CD4-positive, alpha-beta T cell treated with Interleukin-6 for 4 hours (primary cell): ENCODE data around the gene FAM149A.

Experiments used
- DNase-seq: peaks from one replicate; pipeline ENCODE4 v3.0.0-alpha.2; 2020; ENCODE audit warnings: mixed read lengths

The FAM149A gene

DNA sequence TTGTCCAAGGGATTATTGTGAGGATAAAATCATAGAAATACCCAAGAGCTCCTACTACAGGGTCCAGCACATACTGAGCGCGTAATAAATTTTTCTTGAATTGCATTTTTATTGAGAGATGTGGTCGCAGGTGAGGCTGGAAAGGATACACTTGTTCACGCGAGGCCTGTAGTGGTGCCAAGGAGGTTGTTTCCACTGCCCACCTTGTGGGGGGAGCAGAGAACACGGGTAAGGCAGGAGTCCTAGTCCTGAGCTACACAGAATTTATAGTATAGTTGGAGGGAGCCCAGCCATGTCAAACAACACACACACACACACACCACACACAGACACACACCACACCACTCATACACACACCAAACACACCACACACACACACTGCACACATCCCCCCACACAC, 55.1 kb downstream of the FAM149A start:
- DNase-seq = no peak

- DNase-seq = peak; percentile 37
Measured at GRCh38 chr4:186161138-186161537, 56.6 kb downstream of the FAM149A start.

GRCh38 chr4:186166852-186167512, 62.5 kb downstream of the FAM149A start:
- DNase-seq = no peak

DNA sequence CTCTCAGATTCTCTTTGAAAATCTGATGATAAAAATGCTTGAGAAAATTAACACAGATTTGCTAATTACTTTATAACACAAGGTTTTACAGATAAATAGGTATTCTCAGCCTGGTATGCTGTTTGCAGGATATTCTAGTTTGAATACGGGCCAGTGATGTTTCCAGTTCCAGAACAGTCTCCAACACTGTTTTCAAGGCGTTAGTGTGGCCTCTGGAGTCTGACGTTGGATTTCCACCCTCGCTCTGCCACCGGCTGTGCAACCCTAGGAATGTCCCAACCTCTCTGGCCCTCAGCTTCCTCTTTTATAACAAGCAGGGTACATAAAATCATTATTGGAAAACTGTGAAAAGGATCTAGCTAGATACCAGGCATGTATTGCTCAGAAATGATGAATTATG, 63.1 kb downstream of the FAM149A start:
- DNase-seq = no peak

- no peak for DNase-seq
Measured at GRCh38 chr4:186168750-186169149, 64.2 kb downstream of the FAM149A start.

DNA sequence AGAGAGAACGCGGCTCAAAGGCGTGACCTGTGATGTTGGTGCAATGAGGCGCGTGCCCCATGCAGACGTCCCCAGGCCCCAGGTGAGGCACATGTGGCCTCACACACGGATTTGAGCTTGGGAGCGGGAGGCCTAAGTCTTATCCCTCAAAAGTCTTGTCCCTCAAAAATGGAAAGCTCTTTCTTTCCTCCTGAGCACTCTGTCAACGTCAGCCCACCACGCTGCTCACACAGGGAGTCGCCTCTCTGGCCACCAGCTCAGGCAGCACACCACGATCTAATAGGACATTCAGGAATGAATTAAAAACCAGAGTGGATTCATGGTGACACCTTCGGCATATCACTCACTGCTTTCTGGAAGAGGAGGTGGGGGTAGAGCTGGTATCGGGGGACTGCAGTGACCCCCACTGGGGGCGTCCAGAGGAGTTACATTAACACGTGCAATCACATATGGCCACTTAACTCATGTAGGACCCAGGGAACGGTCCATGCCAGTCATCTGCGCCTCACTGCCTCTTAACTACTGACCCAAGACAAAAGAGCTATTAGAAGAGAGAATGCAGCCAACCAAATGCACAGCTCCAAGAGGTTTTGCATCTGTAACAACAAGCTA, 64.9 kb downstream of the FAM149A start:
- DNase-seq = no peak

DNA sequence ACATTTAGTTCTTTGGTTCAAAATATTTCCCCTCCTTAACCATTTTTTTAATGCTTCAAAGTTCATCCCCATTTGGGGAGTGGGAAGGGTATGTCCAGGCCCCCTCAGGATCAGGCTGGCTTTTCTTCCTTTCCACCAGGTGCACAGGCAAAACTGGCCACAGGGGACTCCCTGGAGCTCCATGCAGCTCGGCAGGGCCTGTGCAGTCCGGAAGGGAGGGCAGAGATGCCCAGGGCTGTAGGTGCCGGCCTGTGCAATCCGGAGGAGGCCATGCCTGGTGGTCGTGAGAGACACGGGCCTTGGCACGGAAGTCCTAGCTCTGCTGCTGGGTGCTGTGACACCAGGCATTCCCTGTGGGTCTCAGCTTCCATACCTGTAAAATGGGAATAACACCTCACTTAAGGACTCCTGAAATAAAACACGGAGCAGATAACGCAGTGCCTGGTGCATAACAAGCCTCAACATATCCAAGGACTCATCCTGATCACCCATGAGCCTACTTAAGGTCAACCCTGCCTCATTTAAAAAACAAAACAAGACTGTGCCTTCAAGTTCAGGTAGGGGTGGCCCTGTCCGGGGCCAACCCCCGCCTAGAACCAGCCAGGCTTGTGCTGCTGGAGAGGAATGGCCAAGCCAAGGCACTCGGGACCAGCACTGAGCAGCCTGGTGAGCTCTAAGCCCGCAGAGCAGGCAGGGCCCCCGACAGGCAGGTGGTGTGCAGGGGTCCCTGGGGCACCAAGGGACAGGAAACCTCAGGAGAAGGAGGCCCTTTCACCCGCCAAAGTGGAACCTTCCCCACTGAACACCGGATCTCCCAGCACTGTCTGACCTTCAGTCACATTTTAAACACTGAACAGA, 65.7 kb downstream of the FAM149A start:
- DNase-seq = no peak

GRCh38 chr4:186170966-186171365, 66.5 kb downstream of the FAM149A start:
- DNase-seq = no peak

DNA sequence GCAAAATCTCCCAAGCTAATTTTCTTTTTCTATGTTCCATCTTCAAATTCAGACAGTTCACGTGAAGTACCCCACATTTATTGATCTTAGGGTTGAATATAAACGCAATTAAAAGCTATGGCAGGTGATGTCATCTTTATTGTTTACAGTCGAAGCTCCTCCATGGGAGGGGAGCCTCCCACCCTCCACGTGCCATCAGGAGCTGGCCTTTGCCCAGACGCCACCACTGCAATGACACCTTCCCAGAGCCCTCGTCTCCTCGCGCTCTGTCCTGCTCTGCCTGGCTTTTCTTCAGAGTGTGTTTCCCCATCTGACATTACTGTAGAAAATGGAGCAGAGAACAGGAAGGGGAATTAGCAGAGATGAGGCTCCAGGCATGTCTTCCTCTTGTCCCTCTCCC, 68.0 kb downstream of the FAM149A start:
- no peak for DNase-seq

- DNase-seq = no peak
Measured at GRCh38 chr4:186188107-186188506, 83.6 kb downstream of the FAM149A start.

GRCh38 chr4:186189656-186190055, 85.2 kb downstream of the FAM149A start:
- DNase-seq = no peak

GRCh38 chr4:186190581-186191199, 86.2 kb downstream of the FAM149A start:
- peak; percentile 66 for DNase-seq

- peak; percentile 91 for DNase-seq
Measured at GRCh38 chr4:186191200-186192065, 86.9 kb downstream of the FAM149A start, which contains the start of gene CYP4V2. CYP4V2 (plus strand) TSS chr4:186191567; CDS start chr4:186191824, 257 bp downstream.

DNA sequence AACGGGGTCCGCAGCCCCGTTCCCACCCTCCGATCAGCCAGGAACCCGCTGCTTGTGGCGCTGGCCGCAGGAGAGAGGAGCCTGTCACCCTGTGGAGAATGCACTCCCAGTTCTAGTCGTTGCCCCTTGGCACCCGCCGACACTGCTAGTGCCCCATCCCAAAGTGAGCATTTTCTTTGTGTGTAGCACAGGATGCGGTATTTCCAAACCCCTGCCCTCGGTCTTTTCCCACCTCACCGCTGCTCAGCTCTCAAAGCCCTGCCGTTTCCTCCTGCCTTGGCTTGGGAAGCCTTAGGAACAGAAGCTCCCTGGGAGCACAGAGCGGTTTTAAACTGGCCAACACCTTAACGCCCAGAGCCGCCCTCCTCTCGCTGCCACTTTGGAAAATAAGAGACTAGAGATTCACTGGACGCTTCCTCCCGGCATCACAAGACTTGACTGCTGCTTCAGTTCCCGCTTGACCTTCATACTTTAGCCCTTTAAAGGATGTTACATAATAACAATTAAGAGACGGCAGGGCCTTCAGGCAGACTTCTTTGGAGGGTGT, 87.6 kb downstream of the FAM149A start:
- DNase-seq = peak; percentile 47

GRCh38 chr4:186193851-186194250, 89.3 kb downstream of the FAM149A start:
- no peak for DNase-seq

- no peak for DNase-seq
Measured at GRCh38 chr4:186196063-186196462, 91.6 kb downstream of the FAM149A start.

GRCh38 chr4:186200516-186200915, 96.0 kb downstream of the FAM149A start:
- no peak for DNase-seq

- DNase-seq = no peak
Measured at GRCh38 chr4:186201010-186201409, 96.5 kb downstream of the FAM149A start.

GRCh38 chr4:186201535-186202230, 97.2 kb downstream of the FAM149A start:
- DNase-seq = peak; percentile 69

DNA sequence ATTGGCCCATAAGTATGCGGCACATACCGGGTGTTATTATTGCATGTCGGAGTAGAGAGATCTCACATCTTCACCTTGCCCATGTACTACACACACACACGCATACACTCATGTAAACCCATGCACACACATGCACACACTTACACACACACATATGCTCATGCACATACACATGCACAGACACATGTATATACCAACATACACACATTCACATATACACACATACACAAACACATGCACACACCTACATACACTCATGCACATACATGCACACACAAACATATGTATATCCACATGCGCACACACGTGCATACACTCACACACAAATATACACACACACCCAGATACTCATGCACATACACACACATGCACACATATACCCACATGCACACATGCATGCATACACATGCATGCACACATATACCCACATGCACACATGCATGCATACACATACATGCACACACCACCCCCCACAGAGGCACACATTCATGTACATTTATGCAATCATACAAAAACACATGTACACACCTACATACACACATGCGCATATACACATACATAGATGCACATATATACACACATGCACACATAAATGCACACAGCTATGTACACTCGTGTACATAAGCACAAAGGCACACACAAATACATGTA, 98.1 kb downstream of the FAM149A start:
- DNase-seq = no peak

DNA sequence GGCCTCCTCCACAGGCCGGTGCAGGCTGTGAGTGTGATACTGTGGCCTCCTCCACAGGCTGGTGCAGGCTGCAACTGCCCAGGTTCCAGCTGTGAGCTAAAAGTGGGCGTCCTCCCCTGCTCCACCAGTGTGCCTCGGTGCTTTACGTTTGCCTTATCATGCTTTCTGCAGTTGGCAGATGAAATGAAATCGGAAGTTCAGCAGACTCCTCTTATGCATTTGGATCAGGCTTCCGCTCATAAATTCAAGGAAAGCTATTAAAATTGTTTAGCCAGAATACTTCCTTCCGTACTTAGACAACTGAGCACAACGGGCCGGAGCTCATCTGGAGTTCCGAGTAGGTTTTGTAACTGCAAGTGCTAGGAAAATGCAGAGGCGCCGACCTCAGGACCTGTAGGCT, 98.9 kb downstream of the FAM149A start:
- DNase-seq = no peak
